ENCODE data around the gene ERO1B. TPM values are rescaled to one million over a fixed set of nuclear protein-coding genes. Genes with fewer than 3 reads are reported as not detected.

ERO1B gene
- polyA plus RNA-seq, 3 donors: 2.6 to 91.2 (median 6.5) TPM

DNA sequence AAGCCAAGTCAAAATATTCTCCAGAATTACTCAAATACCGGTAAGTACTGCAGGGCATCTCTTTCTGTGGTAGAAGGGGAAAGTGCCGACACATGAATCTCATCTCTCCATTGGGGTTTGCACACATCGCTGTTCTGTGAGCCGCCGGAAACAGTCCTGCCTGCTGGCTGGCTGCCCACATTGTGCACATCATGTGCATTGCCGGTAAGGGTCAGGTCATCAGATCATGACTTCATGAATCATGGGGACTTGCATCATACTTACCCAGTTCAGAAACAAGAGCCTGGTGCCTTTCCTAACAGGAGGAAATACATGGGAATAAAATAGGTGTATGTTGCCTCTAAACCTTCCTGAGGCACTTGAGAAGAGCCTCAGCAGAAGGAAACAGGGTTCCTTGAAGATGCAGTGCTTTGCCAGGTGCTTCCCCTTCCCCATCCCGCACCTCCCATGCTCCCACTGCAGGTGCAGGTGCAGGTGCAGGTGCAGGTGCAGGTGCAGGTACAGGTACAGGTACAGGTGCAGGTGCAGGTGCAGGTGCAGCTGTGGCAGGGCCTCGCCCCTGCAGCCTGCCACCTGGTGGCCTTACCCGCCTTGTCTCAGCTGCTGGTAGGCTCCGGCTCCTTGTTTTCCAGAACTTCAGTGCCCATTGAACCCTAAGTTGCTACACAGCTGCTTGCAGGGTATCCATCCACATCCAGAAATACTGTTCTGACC is 112.9 kb downstream of the ERO1B start:
- H3K27ac ChIP-seq (ENCODE audit: low read depth, low read length): no peak overlapping the region
- WGBS, 3 donors: 59 to 84% (median 65%) methylated on average over 10 of the region's 10 CpGs

DNA sequence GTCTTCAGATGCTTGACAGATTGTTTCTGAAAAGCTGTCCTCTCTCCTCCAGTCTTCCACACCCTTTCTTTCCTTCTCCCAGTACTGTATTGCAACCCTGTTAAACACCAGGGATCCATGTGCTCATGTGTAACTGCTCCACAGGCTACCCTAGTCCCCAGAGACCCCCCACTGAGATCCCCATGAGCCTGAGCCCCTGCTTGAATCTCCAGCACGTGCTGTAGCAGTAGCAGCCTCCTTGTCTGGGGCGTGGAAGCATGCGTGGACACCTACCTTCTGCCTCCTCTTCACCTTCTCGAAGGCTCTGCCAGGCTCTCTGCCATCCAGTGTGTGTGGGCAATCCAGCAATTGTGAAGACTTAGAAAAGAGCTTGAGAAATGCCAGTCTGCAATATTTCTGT is 114.2 kb downstream of the ERO1B start:
- 86 to 93% (median 92%) methylated on average over 4 of the region's 4 CpGs for WGBS, 3 donors

GRCh38 chr1:236167154-236167553 is 114.6 kb downstream of the ERO1B start:
- no peak overlapping the region for H3K27ac ChIP-seq (ENCODE audit: low read depth, low read length)
- WGBS, 3 donors: 90 to 97% (median 92%) methylated on average over 7 of the region's 7 CpGs

More for the DNA sequence above, 114.2 kb downstream of the ERO1B start:
- no peak overlapping the region for H3K27ac ChIP-seq (ENCODE audit: low read depth, low read length)

DNA sequence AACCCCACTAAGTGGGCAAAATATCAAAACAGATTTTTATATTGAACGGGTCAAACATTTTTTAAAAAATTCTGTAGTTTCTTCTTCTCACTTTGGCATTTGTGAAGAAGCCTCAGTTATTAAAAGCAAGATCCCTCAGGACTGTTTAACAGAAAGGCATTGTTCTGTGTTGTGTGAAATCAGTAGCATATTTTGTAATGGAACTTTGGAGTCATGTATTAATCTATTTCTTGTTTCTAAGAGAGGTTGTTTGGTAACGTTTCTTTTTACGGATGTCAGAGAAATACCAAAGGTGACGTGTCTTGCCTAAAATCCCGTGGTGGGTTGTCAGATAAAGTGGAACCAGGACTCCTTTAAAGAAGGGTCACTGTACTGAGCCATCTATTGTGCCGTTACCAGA is 115.7 kb downstream of the ERO1B start:
- H3K27ac ChIP-seq (ENCODE audit: low read depth, low read length): no peak overlapping the region
- 85 to 91% (median 88%) methylated on average over 6 of the region's 6 CpGs for WGBS, 3 donors

Other genes starting within 250 kb of the ERO1B start
- 100 to 1,000 TPM in 1 of 3 donors, 10 to 100 TPM in 2; 25.8 to 143 (median 66.6) TPM for gene NID1, start 216.9 kb downstream of the ERO1B start, polyA plus RNA-seq
- gene GPR137B, start 139.4 kb downstream of the ERO1B start, polyA plus RNA-seq: 1 to 10 TPM; 1.6 to 9.8 (median 7.3) TPM
- 1 to 10 TPM in 1 of 3 donors, under 1 TPM in 1, not detected in 1; 0.42 to 1.6 TPM for gene EDARADD, start 112.3 kb upstream of the ERO1B start, polyA plus RNA-seq
- gene LGALS8, start 242.0 kb upstream of the ERO1B start, polyA plus RNA-seq: 10 to 100 TPM; 16.2 to 39.7 (median 22.9) TPM

Data from adipose tissue (tissue), 3 donors.